Smooth muscle cell (in vitro differentiated cells): ENCODE data around the gene N4BP2L1. TPM values are rescaled to one million over a fixed set of nuclear protein-coding genes. Genes with fewer than 3 reads are reported as not detected.

Experiments
- DNase-seq: peaks from one replicate; lab custom pipeline; 2025; ENCODE audit not compliant: unreplicated experiment; lab: John Stamatoyannopoulos, UW
- H2AFZ ChIP-seq: fragments of 200-600 bp; sonication (generic); 2 replicates; pipeline ENCODE4 v1.6.0; 2016; ENCODE audit warnings: antibody characterized with exemption, low read depth, mild to moderate bottlenecking
- H3F3A ChIP-seq: fragments of 200-600 bp; sonication (generic); 2 replicates; pipeline ENCODE4 v1.6.0; 2017; ENCODE audit warnings: antibody characterized with exemption, low read depth
- H3K27ac ChIP-seq: fragments of 200-600 bp; sonication (generic); 2 replicates; pipeline ENCODE4 v1.5.1; 2016; ENCODE audit warnings: low read depth, mild to moderate bottlenecking
- H3K27me3 ChIP-seq: fragments of 200-600 bp; sonication (generic); 2 replicates; pipeline ENCODE4 v1.6.1; 2016; ENCODE audit warnings: low read depth, mild to moderate bottlenecking
- H3K36me3 ChIP-seq: fragments of 200-600 bp; sonication (generic); 2 replicates; pipeline ENCODE4 v1.5.1; 2016; ENCODE audit warnings: low read depth
- H3K4me1 ChIP-seq: fragments of 200-600 bp; sonication (generic); 2 replicates; pipeline ENCODE4 v1.5.1; 2016; ENCODE audit warnings: low read depth
- H3K4me2 ChIP-seq: fragments of 200-600 bp; sonication (generic); 2 replicates; pipeline ENCODE4 v1.6.0; 2016; ENCODE audit warnings: mild to moderate bottlenecking
- H3K4me3 ChIP-seq: fragments of 200-600 bp; sonication (generic); 2 replicates; pipeline ENCODE4 v1.5.1; 2016; ENCODE audit warnings: mild to moderate bottlenecking
- H3K79me2 ChIP-seq: fragments of 200-600 bp; sonication (generic); 2 replicates; pipeline ENCODE4 v1.6.0; 2016; ENCODE audit warnings: low read depth, mild to moderate bottlenecking
- H3K9ac ChIP-seq: fragments of 200-600 bp; sonication (generic); 2 replicates; pipeline ENCODE4 v1.6.0; 2016; ENCODE audit warnings: low read depth
- H3K9me3 ChIP-seq: fragments of 200-600 bp; sonication (generic); replicated peaks from 2 replicates; pipeline ENCODE4 v1.5.1; 2016; ENCODE audit warnings: low read depth
- H4K20me1 ChIP-seq: fragments of 200-600 bp; sonication (generic); 2 replicates; pipeline ENCODE4 v1.6.0; 2016; ENCODE audit warnings: low read depth
- WGBS: methylation state at CpG from one replicate; pipeline ENCODE4 v1.1.7; 2016; ENCODE audit warnings: low lambda C conversion rate; 5-methylcytosine and 5-hydroxymethylcytosine counted together
- polyA plus RNA-seq: library from polyadenylated mRNA; unstranded; fragments of >200 nt; fragmentation: Nextera tagmentation; extraction: Ambion mirVana; gene quantifications from 2 replicates; pipeline ENCODE4 v1.2.1, GENCODE V29; 2016
- total RNA-seq: library from RNA; depleted of rRNA; stranded (reverse); fragments of >200 nt; gene quantifications from 2 replicates; pipeline ENCODE4 v1.2.3, GENCODE V29; 2014
- TF ChIP-seq, protein P1 (sequence below): fragments of 200-600 bp; sonication (generic); IDR thresholded peaks from 2 replicates; pipeline ENCODE4 v1.5.1; 2017; ENCODE audit warnings: borderline replicate concordance, mild to moderate bottlenecking, antibody characterized with exemption; ENCODE audit not compliant: insufficient read depth, poor library complexity, severe bottlenecking

The N4BP2L1 gene
- total and polyA plus RNA-seq, 2 experiments from 2014 or later = 0.64 to 0.99 TPM

GRCh38 chr13:32381539-32381938 lies 46.4 kb downstream of the N4BP2L1 start:
- Histone ChIP-seq H3K36me3 (no peaks in the 10 kb centered on the region), H3K9me3 (no peaks in the 10 kb centered on the region), H3K4me1 (no peaks in the 10 kb centered on the region), H3K9ac (no peak overlapping the region), H3K79me2 (no peaks in the 10 kb centered on the region), H4K20me1 (no peaks in the 10 kb centered on the region), H3K4me2 (no peak overlapping the region), H2AFZ (no peak overlapping the region), H3K27ac (no peak overlapping the region), H3F3A (no peaks in the 10 kb centered on the region), H3K4me3 (no peak overlapping the region), H3K27me3 (no peaks in the 10 kb centered on the region)
- DNase-seq = no peak
- 74% methylated on average over 3 of the region's 3 CpGs for WGBS
- TF ChIP-seq, protein P1, sequence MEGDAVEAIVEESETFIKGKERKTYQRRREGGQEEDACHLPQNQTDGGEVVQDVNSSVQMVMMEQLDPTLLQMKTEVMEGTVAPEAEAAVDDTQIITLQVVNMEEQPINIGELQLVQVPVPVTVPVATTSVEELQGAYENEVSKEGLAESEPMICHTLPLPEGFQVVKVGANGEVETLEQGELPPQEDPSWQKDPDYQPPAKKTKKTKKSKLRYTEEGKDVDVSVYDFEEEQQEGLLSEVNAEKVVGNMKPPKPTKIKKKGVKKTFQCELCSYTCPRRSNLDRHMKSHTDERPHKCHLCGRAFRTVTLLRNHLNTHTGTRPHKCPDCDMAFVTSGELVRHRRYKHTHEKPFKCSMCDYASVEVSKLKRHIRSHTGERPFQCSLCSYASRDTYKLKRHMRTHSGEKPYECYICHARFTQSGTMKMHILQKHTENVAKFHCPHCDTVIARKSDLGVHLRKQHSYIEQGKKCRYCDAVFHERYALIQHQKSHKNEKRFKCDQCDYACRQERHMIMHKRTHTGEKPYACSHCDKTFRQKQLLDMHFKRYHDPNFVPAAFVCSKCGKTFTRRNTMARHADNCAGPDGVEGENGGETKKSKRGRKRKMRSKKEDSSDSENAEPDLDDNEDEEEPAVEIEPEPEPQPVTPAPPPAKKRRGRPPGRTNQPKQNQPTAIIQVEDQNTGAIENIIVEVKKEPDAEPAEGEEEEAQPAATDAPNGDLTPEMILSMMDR = peak; percentile 27

DNA sequence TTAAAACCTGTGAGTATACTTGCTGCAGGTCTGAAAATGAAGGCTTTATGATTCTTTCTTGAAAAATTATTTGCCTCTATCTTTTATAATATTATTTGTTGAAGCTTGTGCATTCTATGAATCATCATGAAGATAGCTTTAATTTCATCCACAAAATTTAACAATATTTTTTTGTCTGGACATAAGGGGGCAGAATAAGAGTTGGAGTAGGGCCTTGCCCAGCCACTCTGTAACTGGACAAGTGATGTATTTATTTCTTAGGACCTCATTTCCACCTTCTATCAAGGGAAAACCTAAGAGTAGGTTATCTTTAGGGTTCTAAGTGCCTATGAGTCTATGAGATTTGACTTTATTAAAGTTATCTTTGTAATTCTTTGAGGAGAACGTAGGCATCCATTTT lies 49.9 kb downstream of the N4BP2L1 start:
- Histone ChIP-seq H3K4me2 (no peak overlapping the region), H2AFZ (no peak overlapping the region), H3K27me3 (no peaks in the 10 kb centered on the region), H3F3A (no peaks in the 10 kb centered on the region), H3K4me1 (no peaks in the 10 kb centered on the region), H3K36me3 (no peaks in the 10 kb centered on the region), H3K27ac (no peak overlapping the region), H3K4me3 (no peak overlapping the region), H3K9me3 (no peaks in the 10 kb centered on the region), H3K9ac (no peak overlapping the region), H3K79me2 (no peaks in the 10 kb centered on the region), H4K20me1 (no peaks in the 10 kb centered on the region)
- 97% methylated on average over 1 of the region's 1 CpG for WGBS
- no peak for DNase-seq
- TF ChIP-seq, protein P1 = no peak

DNA sequence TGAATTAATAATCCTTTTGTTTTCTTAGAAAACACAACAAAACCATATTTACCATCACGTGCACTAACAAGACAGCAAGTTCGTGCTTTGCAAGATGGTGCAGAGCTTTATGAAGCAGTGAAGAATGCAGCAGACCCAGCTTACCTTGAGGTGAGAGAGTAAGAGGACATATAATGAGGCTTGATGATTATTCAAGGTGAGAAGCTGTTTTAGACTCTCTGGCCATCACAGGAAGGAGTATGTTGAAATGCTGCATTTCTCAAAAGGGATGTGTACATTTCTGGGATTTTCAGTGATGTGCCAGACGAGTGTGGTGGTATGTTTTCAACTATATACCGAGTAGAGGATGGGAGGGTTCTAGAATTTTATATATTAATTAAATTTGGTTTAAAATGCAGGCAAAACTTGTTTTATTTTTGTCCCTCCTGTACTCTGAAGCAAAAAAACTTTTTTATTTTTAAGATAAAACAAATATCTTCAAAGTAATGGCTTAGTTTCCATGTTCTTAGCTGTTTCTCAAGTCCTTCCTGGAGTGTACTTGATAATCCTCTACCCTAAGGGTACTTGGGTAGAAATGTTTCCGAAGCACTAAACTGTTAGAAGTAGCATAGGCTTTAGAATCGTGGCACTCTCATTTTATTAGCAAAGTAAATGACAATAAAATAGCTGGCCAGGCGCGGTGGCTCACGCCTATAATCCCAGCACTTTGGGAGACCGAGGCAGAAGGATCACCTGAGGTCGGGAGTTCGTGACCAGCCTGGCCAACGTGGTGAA lies 51.1 kb downstream of the N4BP2L1 start:
- H3K4me3 ChIP-seq = no peak overlapping the region
- no peaks in the 10 kb centered on the region for H3K27me3 ChIP-seq
- DNase-seq = no peak
- H3K9me3 ChIP-seq = no peaks in the 10 kb centered on the region
- no peaks in the 10 kb centered on the region for H4K20me1 ChIP-seq
- H3K36me3 ChIP-seq = no peaks in the 10 kb centered on the region
- no peaks in the 10 kb centered on the region for H3F3A ChIP-seq
- 94% methylated on average over 13 of the region's 13 CpGs for WGBS
- no peak overlapping the region for H3K9ac ChIP-seq
- TF ChIP-seq, protein P1 = no peak
- no peak overlapping the region for H3K4me2 ChIP-seq
- no peak overlapping the region for H2AFZ ChIP-seq
- no peaks in the 10 kb centered on the region for H3K4me1 ChIP-seq
- H3K27ac ChIP-seq = no peak overlapping the region
- no peaks in the 10 kb centered on the region for H3K79me2 ChIP-seq

DNA sequence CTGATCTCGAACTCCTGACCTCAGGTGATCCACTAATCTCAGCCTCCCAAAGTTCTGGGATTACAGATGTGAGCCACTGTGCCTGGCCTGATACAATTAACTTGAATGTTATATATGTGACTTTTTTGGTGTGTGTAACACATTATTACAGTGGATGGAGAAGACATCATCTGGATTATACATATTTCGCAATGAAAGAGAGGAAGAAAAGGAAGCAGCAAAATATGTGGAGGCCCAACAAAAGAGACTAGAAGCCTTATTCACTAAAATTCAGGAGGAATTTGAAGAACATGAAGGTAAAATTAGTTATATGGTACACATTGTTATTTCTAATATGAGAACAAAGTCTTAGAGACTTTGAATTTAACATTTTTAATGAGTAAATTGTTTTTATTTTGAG lies 57.1 kb downstream of the N4BP2L1 start:
- no peaks in the 10 kb centered on the region for H3K9me3 ChIP-seq
- H3K9ac ChIP-seq = no peak overlapping the region
- H4K20me1 ChIP-seq = no peaks in the 10 kb centered on the region
- no peak overlapping the region for H2AFZ ChIP-seq
- H3F3A ChIP-seq = no peaks in the 10 kb centered on the region
- TF ChIP-seq, protein P1 = no peak
- no peaks in the 10 kb centered on the region for H3K36me3 ChIP-seq
- WGBS = 98% methylated on average over 2 of the region's 2 CpGs
- no peak overlapping the region for H3K4me2 ChIP-seq
- no peaks in the 10 kb centered on the region for H3K79me2 ChIP-seq
- H3K27me3 ChIP-seq = no peaks in the 10 kb centered on the region
- no peak overlapping the region for H3K4me3 ChIP-seq
- H3K4me1 ChIP-seq = no peaks in the 10 kb centered on the region
- H3K27ac ChIP-seq = no peak overlapping the region
- DNase-seq = no peak
